K562 (cell line): Measurements from ENCODE around the gene HSPA2. TPM values are rescaled to one million over a fixed set of nuclear protein-coding genes. Genes with fewer than 3 reads are reported as not detected.
A peak's percentile ranks its signal among the peaks of the same experiment; 100 is the strongest.

Experiments used
- CBX1 ChIP-seq: sonication (generic); IDR thresholded peaks from 2 replicates; pipeline ENCODE4 v1.6.1; 2016; ENCODE audit warnings: antibody characterized with exemption, low read depth, mild to moderate bottlenecking
- E2F8 ChIP-seq: fragments of 450-650 bp; IDR thresholded peaks from 2 replicates; pipeline ENCODE4 v1.7.1; 2018; ENCODE audit warnings: mild to moderate bottlenecking, low read depth; ENCODE audit not compliant: partially characterized antibody
- FOXA3 ChIP-seq, 2 experiments: fragments of 450-650 bp in 1 of 2; sonication (generic) in 1 of 2; formaldehyde crosslinking; IDR thresholded peaks in 1 of 2; conservative IDR thresholded peaks in 1 of 2; 2 replicates each; pipeline versions ENCODE4 v1.4.0 to v1.8.0; 2020 to 2022; ENCODE audit warnings: mild to moderate bottlenecking in 2 of 2, missing genetic modification reagents in 1 of 2
- KDM4B ChIP-seq, 2 experiments: fragments of 450-650 bp in 1 of 2; sonication (generic) in 1 of 2; IDR thresholded peaks; 2 replicates each; pipeline ENCODE4 v1.6.1; 2016 to 2017; ENCODE audit warnings: borderline replicate concordance in 2 of 2, antibody characterized with exemption in 1 of 2, low read depth in 1 of 2, mild to moderate bottlenecking in 1 of 2
- MAFG ChIP-seq: fragments of 450-650 bp; conservative IDR thresholded peaks from 2 replicates; pipeline ENCODE4 v1.6.1; 2016; ENCODE audit warnings: missing genetic modification characterization, missing compliant biosample characterization
- MITF ChIP-seq: IDR thresholded peaks from 2 replicates; pipeline ENCODE4 v1.6.1; 2014; ENCODE audit warnings: antibody characterized with exemption
- NFE2L1 ChIP-seq: fragments of 450-650 bp; IDR thresholded peaks from 2 replicates; pipeline ENCODE4 v1.6.1; 2016; ENCODE audit warnings: missing genetic modification characterization, low read depth, mild to moderate bottlenecking, missing compliant biosample characterization, moderate library complexity, borderline replicate concordance
- NR1H2 ChIP-seq: sonication (generic); formaldehyde crosslinking; IDR thresholded peaks from 2 replicates; pipeline ENCODE4 v1.4.0; 2020; ENCODE audit warnings: mild to moderate bottlenecking, missing genetic modification reagents
- ZBTB5 ChIP-seq: fragments of 450-650 bp; IDR thresholded peaks from 2 replicates; pipeline ENCODE4 v1.6.1; 2017; ENCODE audit warnings: antibody characterized with exemption
- ZNF324 ChIP-seq: fragments of 250-450 bp; sonication (Bioruptor Pico); IDR thresholded peaks from 2 replicates; pipeline ENCODE4 v1.4.0; 2020; ENCODE audit warnings: mild to moderate bottlenecking
- ZNF354B ChIP-seq: fragments of 250-450 bp; sonication (Bioruptor Pico); IDR thresholded peaks from 2 replicates; pipeline ENCODE4 v1.4.0; 2020
- ZNF449 ChIP-seq: fragments of 250-450 bp; sonication (Bioruptor Pico); IDR thresholded peaks from 2 replicates; pipeline ENCODE4 v1.8.0; 2022; ENCODE audit warnings: moderate library complexity, mild to moderate bottlenecking, inconsistent platforms
- ZNF76 ChIP-seq: fragments of 250-450 bp; sonication (Bioruptor Pico); IDR thresholded peaks from 2 replicates; pipeline ENCODE4 v1.4.0; 2020; ENCODE audit warnings: mild to moderate bottlenecking, moderate library complexity, borderline replicate concordance
- polyA plus RNA-seq, 8 experiments: library from polyadenylated mRNA; depleted of rRNA in 4 of 8; stranded (reverse) in 5 of 8; unstranded in 3 of 8; fragments of >200 nt; fragmentation: Nextera tagmentation in 2 of 8; fragmentation: Illumina TruSeq in 1 of 8; extraction: Ambion mirVana in 2 of 8; extraction: Trizol in 1 of 8; gene quantifications; 2 replicates each; pipeline versions ENCODE4 v1.2.1 to v1.2.3, GENCODE V29; 2011 to 2014; ENCODE audit warnings: inconsistent platforms in 1 of 8, missing spikeins in 1 of 8
- total RNA-seq, 7 experiments: library from RNA; depleted of rRNA in 6 of 7; stranded (reverse); fragments of >200 nt in 6 of 7; fragmentation: Illumina TruSeq in 2 of 7; extraction: Trizol in 2 of 7; gene quantifications; 2 replicates each; pipeline versions ENCODE4 v1.2.1 to v1.2.3, GENCODE V29; 2011 to 2021; ENCODE audit warnings: low replicate concordance in 1 of 7
- TF ChIP-seq, protein P1 (sequence below): fragments of 250-450 bp; sonication (Bioruptor Pico); IDR thresholded peaks from 2 replicates; pipeline ENCODE4 v1.4.0; 2020; ENCODE audit warnings: mild to moderate bottlenecking, moderate library complexity

The HSPA2 gene
- total and polyA plus RNA-seq, 9 of the 15 experiments (the other 6 are each of a cell fraction or from before 2014, with no cell fraction given), result not detected

- TF ChIP-seq ZBTB5 (no peak), NFE2L1 (tag) (no peak), ZNF76 (CRISPR knock-in tag) (no peak), MAFG (tag) (no peak), ZNF354B (CRISPR knock-in tag) (no peak), CBX1 (0 out of 2 replicates have a peak, but pooled peaks have one; percentile 16), MITF (no peak), KDM4B (IDR thresholded peaks at IDR 0.05; ENCODE audit: borderline replicate concordance in 2 of 2, low read depth in 1 of 2) (no peak), ZNF449 (CRISPR knock-in tag) (no peak), NR1H2 (no peak), E2F8 (no peak), FOXA3 (CRISPR knock-in tag; conservative IDR thresholded peaks at IDR 0.05 in 1 of 2, IDR thresholded peaks at IDR 0.05 in 1 of 2) (no peak), ZNF324 (CRISPR knock-in tag) (no peak)
- TF ChIP-seq, protein P1, sequence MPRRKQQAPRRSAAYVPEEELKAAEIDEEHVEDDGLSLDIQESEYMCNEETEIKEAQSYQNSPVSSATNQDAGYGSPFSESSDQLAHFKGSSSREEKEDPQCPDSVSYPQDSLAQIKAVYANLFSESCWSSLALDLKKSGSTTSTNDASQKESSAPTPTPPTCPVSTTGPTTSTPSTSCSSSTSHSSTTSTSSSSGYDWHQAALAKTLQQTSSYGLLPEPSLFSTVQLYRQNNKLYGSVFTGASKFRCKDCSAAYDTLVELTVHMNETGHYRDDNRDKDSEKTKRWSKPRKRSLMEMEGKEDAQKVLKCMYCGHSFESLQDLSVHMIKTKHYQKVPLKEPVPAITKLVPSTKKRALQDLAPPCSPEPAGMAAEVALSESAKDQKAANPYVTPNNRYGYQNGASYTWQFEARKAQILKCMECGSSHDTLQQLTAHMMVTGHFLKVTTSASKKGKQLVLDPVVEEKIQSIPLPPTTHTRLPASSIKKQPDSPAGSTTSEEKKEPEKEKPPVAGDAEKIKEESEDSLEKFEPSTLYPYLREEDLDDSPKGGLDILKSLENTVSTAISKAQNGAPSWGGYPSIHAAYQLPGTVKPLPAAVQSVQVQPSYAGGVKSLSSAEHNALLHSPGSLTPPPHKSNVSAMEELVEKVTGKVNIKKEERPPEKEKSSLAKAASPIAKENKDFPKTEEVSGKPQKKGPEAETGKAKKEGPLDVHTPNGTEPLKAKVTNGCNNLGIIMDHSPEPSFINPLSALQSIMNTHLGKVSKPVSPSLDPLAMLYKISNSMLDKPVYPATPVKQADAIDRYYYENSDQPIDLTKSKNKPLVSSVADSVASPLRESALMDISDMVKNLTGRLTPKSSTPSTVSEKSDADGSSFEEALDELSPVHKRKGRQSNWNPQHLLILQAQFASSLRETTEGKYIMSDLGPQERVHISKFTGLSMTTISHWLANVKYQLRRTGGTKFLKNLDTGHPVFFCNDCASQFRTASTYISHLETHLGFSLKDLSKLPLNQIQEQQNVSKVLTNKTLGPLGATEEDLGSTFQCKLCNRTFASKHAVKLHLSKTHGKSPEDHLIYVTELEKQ (CRISPR knock-in tag), result no peak
These were observed 36.9 kb upstream of the HSPA2 start, which contains the start of gene ZBTB25 (continued) for GRCh38 chr14:64503434-64504309.
